HG02840 (cell line): ENCODE measurements around the gene TMEM17.

Experiments
- ATAC-seq: cut with Tn5 transposase; IDR thresholded peaks from one replicate; pipeline ENCODE4 v1.9.1; 2021; ENCODE audit warnings: mild to moderate bottlenecking, moderate library complexity, moderate number of reproducible peaks; ENCODE audit not compliant: unreplicated experiment, low FRiP score

TMEM17 gene

GRCh38 chr2:62458206-62458641, 47.8 kb downstream of the TMEM17 start:
- ATAC-seq: no peak

GRCh38 chr2:62457556-62457955, 48.4 kb downstream of the TMEM17 start:
- ATAC-seq: no peak

- ATAC-seq: peak; percentile 83
These were observed 49.1 kb downstream of the TMEM17 start for GRCh38 chr2:62456721-62457539.

- ATAC-seq: no peak
These were observed 49.9 kb downstream of the TMEM17 start for GRCh38 chr2:62455957-62456692.

GRCh38 chr2:62453955-62454354, 52.0 kb downstream of the TMEM17 start:
- ATAC-seq: no peak

GRCh38 chr2:62452701-62453454, 53.1 kb downstream of the TMEM17 start:
- ATAC-seq: no peak

- no peak for ATAC-seq
These were observed 55.2 kb downstream of the TMEM17 start for GRCh38 chr2:62450716-62451191.
